Mucosa of stomach (tissue), 1 donor: Measurements from ENCODE around the gene PADI2.

ENCODE experiments used
- H3K27me3 ChIP-seq: one replicate; pipeline ENCODE4 v1.7.0; 2013; ENCODE audit warnings: mild to moderate bottlenecking, low read length; ENCODE audit not compliant: control insufficient read depth, insufficient read depth
- H3K36me3 ChIP-seq: one replicate; pipeline ENCODE4 v1.7.0; 2013; ENCODE audit warnings: low read length; ENCODE audit not compliant: control insufficient read depth, insufficient read depth
- H3K4me1 ChIP-seq: one replicate; pipeline ENCODE4 v1.7.0; 2013; ENCODE audit warnings: mild to moderate bottlenecking, low read length; ENCODE audit not compliant: control insufficient read depth, insufficient read depth
- H3K4me3 ChIP-seq: one replicate; pipeline ENCODE4 v1.7.0; 2013; ENCODE audit warnings: low read length
- H3K9ac ChIP-seq: one replicate; pipeline ENCODE4 v1.7.0; 2013; ENCODE audit warnings: mild to moderate bottlenecking, low read length, moderate library complexity
- H3K9me3 ChIP-seq: one replicate; pipeline ENCODE4 v1.7.0; 2013; ENCODE audit warnings: mild to moderate bottlenecking, low read length, moderate library complexity; ENCODE audit not compliant: control insufficient read depth
- donor health status: Pancreatic carcinoma.

Gene PADI2

DNA sequence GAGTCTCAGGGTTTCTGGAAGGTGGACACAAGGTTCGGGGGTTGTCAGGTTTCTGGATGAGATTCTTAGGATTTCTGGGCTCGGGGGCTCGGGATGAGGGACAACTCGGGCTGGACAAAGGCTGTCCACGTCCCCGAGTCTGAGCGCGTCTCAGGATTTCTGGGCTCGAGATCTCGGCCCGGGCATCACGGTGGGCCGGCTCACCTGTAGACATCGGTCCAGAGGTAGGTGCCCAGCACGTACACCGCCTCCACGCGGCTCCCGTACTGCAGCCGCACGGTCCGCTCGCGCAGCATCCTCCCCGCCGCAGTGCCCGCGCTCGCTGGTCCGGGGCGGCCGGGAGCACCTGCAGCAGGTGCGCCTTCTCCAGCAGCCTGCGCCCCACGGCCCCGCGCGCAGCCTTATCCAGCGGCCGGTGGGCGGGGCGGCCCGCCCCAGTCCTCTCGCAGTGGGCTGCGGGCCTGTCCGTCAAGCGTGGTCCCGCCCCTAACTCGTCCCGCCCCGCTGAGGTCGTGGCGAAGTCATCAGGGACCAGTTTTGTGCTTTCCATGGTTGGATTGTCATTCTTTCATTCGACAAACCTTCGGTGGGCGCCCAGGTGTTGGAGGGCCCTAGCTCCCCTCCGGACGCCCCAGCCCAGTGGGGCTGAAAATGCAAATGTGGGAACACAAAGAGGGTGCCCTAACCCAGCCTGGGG, at the start of gene PADI2:
TSS of gene PADI2 (minus strand) at position 376 of the 697 bp plus-strand sequence. CDS start at position 296, 80 bp downstream.
- H3K9me3 ChIP-seq: no peaks in the 10 kb centered on the region
- no peaks in the 10 kb centered on the region for H3K36me3 ChIP-seq
- peaks cover 18% of the 10 kb centered on the region for H3K4me1 ChIP-seq
- no peak within 1 kb of the TSS for H3K4me3 ChIP-seq
- H3K27me3 ChIP-seq: peaks cover 49% of the 10 kb centered on the region
- no peak within 1 kb of the TSS for H3K9ac ChIP-seq

DNA sequence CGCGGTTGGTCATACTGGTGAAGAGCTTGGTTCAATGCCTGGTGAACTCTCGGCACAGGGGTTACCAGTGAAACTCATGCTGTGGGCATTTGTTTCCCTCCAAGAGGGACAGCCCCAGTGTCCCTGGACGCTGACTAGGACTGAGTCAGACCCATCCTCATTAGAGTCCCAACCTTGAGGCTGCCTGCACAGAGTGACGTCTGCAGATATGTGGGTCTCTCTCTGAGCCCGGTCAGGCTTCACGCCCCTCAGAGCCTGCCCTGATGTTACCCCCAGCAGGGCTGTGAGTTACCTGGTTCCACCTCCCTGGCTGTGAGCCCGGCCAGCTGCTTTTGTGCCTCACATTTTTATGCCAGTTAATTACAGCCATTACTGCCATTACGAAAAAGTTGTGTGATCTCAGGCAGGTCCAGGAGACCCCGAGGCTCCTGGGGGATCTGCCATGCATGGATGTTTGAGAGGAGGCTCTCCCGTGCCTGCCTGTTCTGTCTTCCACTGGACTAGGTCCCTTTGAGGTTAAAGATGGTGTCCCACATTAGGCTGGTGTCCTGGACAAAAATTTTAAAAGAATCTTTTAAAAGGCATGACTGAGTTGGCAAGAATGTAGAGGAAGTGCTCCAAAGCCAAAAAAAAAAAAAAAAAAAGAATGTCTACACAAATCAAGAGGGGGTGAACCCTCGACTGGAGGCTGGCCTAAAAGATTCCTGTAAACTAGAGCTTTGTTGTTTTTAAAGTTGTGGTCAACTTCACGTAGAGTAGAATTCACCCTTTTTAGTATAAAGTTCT, 49.0 kb upstream of the PADI2 start:
- H3K27me3 ChIP-seq: no peaks in the 10 kb centered on the region

DNA sequence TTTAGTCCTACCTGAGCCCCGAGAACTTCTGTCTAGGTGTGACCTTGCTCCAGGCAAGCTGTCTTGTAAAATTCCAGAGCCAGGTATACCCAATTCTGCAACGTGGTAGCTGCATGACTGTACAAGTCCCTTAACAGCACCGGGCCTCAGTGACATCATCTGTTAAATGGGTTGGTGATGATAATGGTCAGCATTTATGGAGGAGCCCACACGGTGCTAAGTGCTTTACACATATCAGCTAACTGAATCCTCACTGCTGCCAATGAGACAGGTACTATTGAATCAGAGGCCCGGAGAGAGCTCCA, 48.5 kb upstream of the PADI2 start:
- H3K4me1 ChIP-seq: no peaks in the 10 kb centered on the region
- no peaks in the 10 kb centered on the region for H3K27me3 ChIP-seq
- H3K9ac ChIP-seq: no peak overlapping the region
- H3K4me3 ChIP-seq: no peak overlapping the region
- H3K9me3 ChIP-seq: no peaks in the 10 kb centered on the region
- H3K36me3 ChIP-seq: no peaks in the 10 kb centered on the region

More for the DNA sequence above, 49.0 kb upstream of the PADI2 start:
- Histone ChIP-seq H3K9ac (no peak overlapping the region), H3K9me3 (no peaks in the 10 kb centered on the region), H3K36me3 (no peaks in the 10 kb centered on the region), H3K4me1 (no peaks in the 10 kb centered on the region), H3K4me3 (no peak overlapping the region)

DNA sequence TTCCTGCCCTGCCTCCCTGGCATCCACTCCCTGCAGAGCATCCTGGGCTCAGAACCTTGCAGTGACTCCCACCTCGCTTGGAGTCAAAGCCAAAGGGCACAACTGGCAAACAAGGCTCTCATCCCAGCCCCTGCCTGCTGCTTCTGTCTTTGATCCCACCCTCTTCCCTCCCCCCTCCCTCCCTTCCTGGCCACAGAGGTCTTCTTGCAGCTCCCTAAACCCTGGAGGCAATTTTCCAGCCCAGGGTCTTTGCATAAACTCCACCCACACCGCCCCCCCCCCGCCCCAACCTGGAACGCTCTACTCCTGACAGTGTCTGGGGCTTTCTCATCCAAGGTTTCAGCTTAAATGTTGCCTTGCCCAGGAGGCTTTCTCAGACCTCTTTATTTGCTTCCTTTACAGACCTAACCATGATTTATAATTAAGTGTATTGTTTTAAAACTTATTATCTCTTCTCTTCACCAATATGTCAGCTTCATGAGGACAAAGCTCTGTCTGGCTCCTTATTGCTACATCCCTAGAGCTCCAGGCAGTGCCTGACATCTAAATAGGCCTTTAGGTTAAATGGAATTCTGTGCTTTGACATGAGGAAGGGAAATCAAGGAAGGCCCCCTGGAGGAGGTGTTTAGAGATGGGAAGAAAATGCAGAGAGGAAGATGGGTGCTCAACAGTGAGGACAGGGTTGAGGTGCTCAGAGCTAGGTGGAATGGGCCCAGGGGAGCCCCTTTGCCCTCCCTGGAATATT, 48.0 kb upstream of the PADI2 start:
- no peak overlapping the region for H3K4me3 ChIP-seq
- H3K4me1 ChIP-seq: no peaks in the 10 kb centered on the region
- H3K36me3 ChIP-seq: no peaks in the 10 kb centered on the region
- H3K9ac ChIP-seq: no peak overlapping the region
- H3K9me3 ChIP-seq: no peaks in the 10 kb centered on the region
- no peaks in the 10 kb centered on the region for H3K27me3 ChIP-seq

DNA sequence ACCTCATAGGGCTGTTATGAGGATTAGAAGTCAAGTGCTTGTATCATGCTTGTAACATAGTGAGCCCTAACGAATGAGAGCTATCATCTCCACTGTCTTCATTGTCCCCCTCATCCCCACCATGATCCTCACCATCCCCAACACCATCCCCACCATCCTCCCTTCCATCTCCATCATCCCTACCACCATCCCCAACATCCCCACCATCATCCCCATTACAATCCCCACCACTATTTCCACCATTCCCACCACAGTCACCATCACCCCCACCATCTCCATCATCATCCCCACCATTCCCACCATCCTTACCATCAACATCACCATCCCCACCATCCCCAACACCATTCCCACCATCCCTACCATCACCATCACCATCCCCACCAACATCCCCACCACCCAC, 46.6 kb upstream of the PADI2 start:
- H3K9me3 ChIP-seq: no peaks in the 10 kb centered on the region
- H3K9ac ChIP-seq: no peak overlapping the region
- H3K36me3 ChIP-seq: no peaks in the 10 kb centered on the region
- H3K4me1 ChIP-seq: no peaks in the 10 kb centered on the region
- H3K4me3 ChIP-seq: no peak overlapping the region
- no peaks in the 10 kb centered on the region for H3K27me3 ChIP-seq

DNA sequence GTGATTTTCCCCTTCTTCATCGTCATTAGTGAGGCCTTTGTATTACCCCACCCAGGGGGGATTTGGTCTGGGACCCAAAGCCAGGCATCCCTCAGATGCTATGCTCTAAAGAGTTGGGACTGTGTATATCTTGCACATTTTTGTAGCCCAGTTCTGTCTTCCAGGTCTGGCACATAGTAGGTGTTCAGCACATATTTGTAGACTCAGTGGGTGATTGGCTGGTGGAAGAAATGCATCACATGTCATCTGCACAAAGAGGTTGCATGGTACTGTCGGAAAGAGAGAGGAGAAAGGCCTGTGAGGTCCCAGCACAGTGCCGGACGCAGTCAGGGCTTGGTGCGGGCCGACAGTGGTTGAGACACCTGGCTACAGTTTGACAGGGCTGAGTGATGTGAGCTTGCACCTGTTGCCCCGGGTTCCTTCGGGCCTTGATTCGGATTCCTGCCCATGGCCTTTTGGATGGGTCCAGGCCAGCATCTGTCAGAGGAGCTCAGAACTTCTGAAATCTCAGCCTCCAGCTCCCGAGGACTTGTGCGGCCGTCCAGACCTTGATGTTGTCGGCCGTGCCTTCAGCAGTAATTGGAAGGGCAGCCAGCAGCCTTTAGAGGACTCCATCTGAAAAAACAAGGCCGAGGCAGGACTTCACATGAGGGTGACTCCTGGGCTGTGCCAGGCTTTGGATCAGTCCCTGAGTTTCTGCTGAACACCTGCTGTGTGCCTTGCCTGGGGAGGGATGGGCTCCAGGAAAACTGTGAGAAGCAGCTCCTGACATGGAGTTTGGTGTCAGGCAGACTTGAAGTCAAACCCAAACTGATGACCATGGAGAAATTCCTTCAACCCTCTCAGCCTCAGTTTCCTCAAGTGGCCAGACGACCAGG, 44.8 kb upstream of the PADI2 start:
- H3K9ac ChIP-seq: no peak overlapping the region
- no peak overlapping the region for H3K4me3 ChIP-seq
- no peaks in the 10 kb centered on the region for H3K4me1 ChIP-seq
- H3K27me3 ChIP-seq: no peaks in the 10 kb centered on the region
- H3K36me3 ChIP-seq: no peaks in the 10 kb centered on the region
- no peaks in the 10 kb centered on the region for H3K9me3 ChIP-seq

DNA sequence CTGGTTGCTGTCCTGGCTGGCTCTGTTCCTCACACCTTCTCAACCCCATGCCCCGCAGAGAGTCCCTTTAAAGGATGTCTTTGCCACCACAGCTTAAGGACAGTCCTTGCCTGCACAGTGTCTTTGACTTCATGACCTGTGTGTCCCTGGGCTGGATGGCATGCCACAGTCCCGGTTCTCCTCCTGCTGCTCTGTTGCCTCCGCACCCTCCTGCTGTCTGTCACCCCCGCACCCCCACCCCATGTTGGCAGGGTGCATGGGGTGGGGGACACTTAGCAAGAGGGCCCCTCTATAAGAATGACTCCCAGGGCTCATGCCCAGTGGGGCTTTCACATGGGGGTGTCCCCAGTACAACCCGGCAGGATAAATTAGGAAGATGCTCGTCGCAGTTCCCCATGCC, 44.1 kb upstream of the PADI2 start:
- Histone ChIP-seq H3K27me3 (no peaks in the 10 kb centered on the region), H3K4me1 (no peaks in the 10 kb centered on the region), H3K9ac (no peak overlapping the region), H3K36me3 (no peaks in the 10 kb centered on the region), H3K4me3 (no peak overlapping the region), H3K9me3 (no peaks in the 10 kb centered on the region)

DNA sequence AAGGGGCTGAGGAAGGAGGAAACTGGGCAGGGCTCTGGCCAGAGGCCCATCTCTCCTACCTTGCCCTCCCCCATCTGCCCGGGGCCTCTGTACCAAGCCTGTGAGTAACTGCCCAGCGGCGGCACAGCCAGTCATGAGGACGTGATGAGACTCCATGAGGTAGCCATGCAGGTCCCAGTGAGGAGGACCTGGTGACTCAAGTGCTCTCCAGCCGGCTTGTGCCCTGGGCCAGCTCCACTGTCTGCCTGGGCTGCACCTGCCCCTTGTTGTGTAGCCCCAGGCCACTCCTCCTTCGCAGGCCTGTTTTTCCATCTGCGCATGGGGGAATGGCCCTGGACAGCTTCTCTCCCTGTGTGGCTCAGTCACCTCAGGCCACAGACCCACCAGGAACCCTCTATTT, 43.7 kb upstream of the PADI2 start:
- H3K4me3 ChIP-seq: no peak overlapping the region
- H3K27me3 ChIP-seq: no peaks in the 10 kb centered on the region
- H3K4me1 ChIP-seq: no peaks in the 10 kb centered on the region
- no peaks in the 10 kb centered on the region for H3K36me3 ChIP-seq
- H3K9me3 ChIP-seq: no peaks in the 10 kb centered on the region
- no peak overlapping the region for H3K9ac ChIP-seq

DNA sequence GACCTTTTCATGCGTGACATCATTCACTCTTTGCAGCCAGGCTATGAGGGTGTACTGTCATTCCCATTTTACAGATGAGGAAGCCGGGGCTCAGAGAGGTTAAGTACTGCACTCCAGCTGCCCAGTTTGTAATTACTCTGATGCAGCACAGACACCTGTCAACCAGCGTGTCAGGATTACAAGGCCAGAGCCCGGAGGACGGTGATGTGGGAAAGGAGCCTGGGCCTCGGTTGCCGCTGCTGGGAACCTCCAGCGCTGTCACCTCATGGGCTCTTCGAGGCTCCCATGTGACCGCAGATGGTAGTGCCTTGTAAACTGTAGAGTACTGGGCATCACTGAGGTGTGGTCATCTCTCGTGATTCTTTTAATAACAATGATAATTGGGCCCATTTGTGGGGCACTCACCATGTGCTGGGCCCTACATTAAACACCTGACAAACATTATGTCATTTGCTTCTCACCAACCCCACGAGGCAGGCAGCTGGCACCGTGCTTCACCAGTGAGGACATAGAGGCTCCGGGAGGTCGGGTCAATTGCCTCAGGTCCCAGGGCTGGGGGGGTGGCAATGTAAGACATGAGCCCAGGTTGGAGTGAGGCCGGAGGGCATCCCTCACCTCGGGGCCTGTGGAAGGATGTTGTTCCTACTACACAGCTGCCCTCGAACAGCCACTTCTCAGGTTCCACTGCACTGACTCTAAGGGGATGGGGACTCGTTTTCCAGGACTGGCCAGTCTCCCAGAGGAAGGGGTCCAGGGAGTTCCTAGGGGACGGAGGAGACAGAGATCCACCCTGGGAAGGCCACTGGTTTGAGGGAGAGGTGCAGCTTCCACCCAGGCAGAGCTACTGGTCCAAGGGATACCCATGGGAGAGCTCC, 42.9 kb upstream of the PADI2 start:
- no peaks in the 10 kb centered on the region for H3K9me3 ChIP-seq
- H3K4me3 ChIP-seq: no peak overlapping the region
- no peaks in the 10 kb centered on the region for H3K27me3 ChIP-seq
- no peaks in the 10 kb centered on the region for H3K36me3 ChIP-seq
- no peaks in the 10 kb centered on the region for H3K4me1 ChIP-seq
- no peak overlapping the region for H3K9ac ChIP-seq

DNA sequence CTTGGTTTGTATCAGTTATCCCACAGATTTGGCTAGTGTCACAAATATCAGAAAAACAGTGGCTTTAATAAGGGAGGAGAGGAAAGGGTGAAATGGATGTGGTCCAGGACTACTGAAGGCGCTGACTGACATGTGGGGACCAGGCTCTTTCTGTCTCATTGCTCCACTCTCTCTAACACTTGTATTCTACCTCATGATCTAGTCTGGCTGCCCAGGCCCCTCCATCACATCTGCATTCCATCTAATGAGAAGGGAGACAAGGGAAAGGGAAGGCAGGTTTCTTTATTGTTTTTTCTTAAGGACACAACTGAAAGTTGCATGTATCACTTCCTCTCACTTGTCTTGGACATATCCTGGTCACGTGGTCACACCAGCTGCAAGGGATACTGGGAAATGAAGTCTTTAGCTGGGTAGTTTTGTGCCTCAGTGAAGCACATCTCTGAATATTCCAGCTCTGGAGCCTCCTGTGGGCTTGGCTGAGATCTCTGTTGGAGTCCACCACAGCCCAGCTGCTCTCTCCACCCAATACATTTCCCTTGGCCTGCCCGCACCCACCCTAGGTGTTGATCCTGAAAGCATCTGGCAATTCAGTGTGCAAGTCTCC, 42.0 kb upstream of the PADI2 start:
- Histone ChIP-seq H3K4me3 (no peak overlapping the region), H3K27me3 (no peaks in the 10 kb centered on the region), H3K4me1 (no peaks in the 10 kb centered on the region), H3K9ac (no peak overlapping the region), H3K36me3 (no peaks in the 10 kb centered on the region), H3K9me3 (no peaks in the 10 kb centered on the region)

DNA sequence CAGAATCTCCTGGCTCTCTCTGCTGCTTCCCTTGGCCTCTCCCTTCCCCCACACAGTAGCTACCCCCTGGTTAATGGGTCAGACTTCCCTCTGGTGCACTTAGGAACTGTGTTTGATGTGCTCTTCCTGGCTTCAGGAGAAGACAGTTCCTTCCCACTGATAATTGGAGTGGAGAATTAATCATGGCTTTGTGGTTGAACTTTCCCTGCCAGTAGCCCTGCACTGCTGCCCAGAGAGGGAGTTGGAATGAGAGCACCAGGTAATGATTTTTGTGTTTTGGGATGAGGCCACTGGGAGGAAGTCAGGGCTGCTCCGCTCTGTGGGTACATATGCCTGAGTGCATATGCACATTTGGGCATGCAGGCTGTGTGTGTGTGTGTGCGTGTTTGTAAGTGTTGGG, 39.7 kb upstream of the PADI2 start:
- no peaks in the 10 kb centered on the region for H3K27me3 ChIP-seq
- H3K36me3 ChIP-seq: no peaks in the 10 kb centered on the region
- no peak overlapping the region for H3K4me3 ChIP-seq
- H3K9me3 ChIP-seq: no peaks in the 10 kb centered on the region
- no peak overlapping the region for H3K9ac ChIP-seq
- H3K4me1 ChIP-seq: no peaks in the 10 kb centered on the region
